Thymus (tissue), 11 donors: Measurements from ENCODE around the gene SLC47A1. TPM values are rescaled to one million over a fixed set of nuclear protein-coding genes. Genes with fewer than 3 reads are reported as not detected.
"Not testable (repeated sequence)": the region's sequence is repeated elsewhere in the genome, so short reads cannot be mapped to it uniquely, and the experiment has no call there.

Experiments used
- DNase-seq, 9 donors: peaks; one replicate each; pipeline ENCODE4 v3.0.0-alpha.2; 2013; ENCODE audit warnings: low spot score in 9 of 9, low read depth in 6 of 9, missing footprints in 1 of 9
- H3K27ac ChIP-seq, 2 donors: one replicate each; pipeline ENCODE4 v1.5.1; 2013; ENCODE audit warnings: control low read depth in 1 of 2, low read depth in 1 of 2, low read length in 1 of 2, mild to moderate bottlenecking in 1 of 2, moderate library complexity in 1 of 2
- H3K27me3 ChIP-seq, 2 donors: one replicate each; pipeline ENCODE4 v1.5.1; 2013; ENCODE audit warnings: low read length in 1 of 2; ENCODE audit not compliant: control insufficient read depth in 2 of 2, insufficient read depth in 1 of 2
- H3K36me3 ChIP-seq, 2 donors: one replicate each; pipeline ENCODE4 v1.5.1; 2013; ENCODE audit warnings: low read length in 1 of 2, mild to moderate bottlenecking in 1 of 2, moderate library complexity in 1 of 2; ENCODE audit not compliant: control insufficient read depth in 2 of 2, insufficient read depth in 2 of 2
- H3K4me1 ChIP-seq, 2 donors: one replicate each; pipeline ENCODE4 v1.5.1; 2013; ENCODE audit warnings: low read length in 2 of 2; ENCODE audit not compliant: control insufficient read depth in 2 of 2, insufficient read depth in 2 of 2
- H3K4me3 ChIP-seq, 2 donors: one replicate each; pipeline ENCODE4 v1.5.1; 2013; ENCODE audit warnings: low read length in 2 of 2, control low read depth in 1 of 2, mild to moderate bottlenecking in 1 of 2
- H3K9me3 ChIP-seq, 2 donors: one replicate each; pipeline ENCODE4 v1.5.1; 2013; ENCODE audit warnings: low read length in 1 of 2, mild to moderate bottlenecking in 1 of 2; ENCODE audit not compliant: control insufficient read depth in 2 of 2, insufficient read depth in 1 of 2
- WGBS: extraction: QIAGEN DNeasy Blood & Tissue Kit; methylation state at CpG from one replicate; pipeline ENCODE4 v1.1.7; 2013; 5-methylcytosine and 5-hydroxymethylcytosine counted together
- polyA plus RNA-seq: library from polyadenylated mRNA; stranded (reverse); fragments of 200-250 nt; gene quantifications from one replicate; pipeline ENCODE4 v1.2.3, GENCODE V29; 2013
- total RNA-seq: library from RNA; stranded (reverse); fragments of 120-200 nt; gene quantifications from one replicate; pipeline ENCODE4 v1.2.4, GENCODE V29; 2013
- donor health status: healthy.

The SLC47A1 gene
- total and polyA plus RNA-seq, 2 donors, result 0.33 to 1.4 TPM

DNA sequence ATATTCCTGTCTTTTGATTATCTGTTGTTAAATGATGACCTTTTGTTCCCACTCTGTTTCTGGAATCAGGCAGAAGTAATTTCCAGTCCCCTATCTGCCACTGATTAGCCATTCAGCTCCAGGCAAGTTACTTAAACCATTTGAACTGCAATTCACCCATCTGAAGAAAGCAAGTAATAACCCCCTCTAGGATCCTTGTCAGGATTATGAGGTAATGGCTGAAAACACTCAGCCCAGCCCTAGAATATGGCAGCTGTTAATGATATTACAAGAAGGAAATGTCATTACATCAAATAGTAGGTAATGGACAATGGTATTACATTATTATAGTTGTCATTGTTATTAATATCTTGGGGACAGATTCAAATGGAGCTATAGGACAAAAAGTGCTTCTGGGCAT, 16.0 kb upstream of the SLC47A1 start:
- Histone ChIP-seq H3K36me3 (no peaks in the 10 kb centered on the region), H3K27me3 (peaks cover 2 to 26% of the 10 kb centered on the region in 2 donors), H3K9me3 (no peaks in the 10 kb centered on the region), H3K27ac (no peak overlapping the region), H3K4me1 (peaks cover 0 to 7% of the 10 kb centered on the region in 2 donors), H3K4me3 (no peak overlapping the region)
- DNase-seq, result no peak

DNA sequence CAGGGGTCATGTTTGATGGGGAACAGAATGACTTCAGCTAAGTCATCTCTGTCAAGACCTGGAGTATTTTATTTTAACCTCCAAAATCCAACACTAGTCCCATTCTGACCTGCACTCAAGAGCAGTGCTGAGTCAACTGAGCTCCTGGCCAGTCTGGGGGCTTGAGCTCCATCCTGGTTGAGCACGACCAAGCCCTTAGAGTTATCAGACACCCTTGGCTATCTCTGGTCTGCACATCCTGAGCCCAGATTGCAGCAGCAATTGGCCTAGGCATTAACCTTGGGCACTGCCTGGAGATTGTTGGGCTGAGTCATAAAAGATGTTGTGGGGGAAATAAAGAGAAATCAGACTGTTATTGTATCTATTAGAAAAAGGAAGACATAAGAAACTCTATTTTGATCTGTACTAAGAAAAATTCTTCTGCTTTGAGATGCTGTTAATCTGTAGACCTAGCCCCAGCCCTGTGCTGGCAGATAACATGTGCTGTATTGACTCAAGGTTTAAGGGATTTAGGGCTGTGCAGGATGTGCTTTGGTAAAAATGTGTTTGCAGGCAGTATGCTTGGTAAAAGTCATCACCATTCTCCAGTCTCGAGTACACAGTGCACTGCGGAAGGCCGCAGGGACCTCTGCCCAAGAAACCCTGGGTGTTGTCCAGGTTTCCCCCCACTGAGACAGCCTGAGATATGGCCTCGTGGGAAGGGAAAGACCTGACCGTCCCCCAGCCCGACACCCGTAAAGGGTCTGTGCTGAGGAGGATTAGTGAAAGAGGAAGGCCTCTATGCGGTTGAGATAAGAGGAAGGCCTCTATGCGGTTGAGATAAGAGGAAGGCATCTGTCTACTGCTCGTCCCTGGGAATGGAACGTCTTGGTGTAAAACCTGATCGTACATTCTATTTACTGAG, 14.0 kb upstream of the SLC47A1 start:
- DNase-seq, H3K27ac ChIP-seq, H3K4me3 ChIP-seq, H3K4me1 ChIP-seq, H3K9me3 ChIP-seq, H3K36me3 ChIP-seq: not testable (repeated sequence)
- H3K27me3 ChIP-seq, result peaks cover 2 to 26% of the 10 kb centered on the region in 2 donors
- 15% methylated on average over 13 of the region's 13 CpGs for WGBS

DNA sequence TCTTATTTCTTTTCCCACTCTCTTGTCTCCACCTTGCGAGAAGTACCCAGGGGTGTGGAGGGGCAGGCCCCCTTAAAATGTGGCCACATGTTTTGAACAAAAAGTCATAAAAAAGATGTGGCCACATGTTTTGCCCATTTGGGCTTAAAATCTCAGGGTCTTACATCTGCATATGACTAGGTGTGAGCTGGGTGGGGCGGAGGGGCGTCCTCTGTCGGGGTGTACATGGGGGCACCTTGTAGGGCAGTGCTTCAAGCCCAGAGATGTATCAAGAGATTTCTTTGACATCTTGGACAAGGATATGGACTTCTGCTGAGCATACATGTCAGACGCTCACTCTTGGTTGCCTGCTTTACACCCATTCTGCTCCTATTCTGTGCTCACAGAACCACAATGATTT, 13.0 kb upstream of the SLC47A1 start:
- 98% methylated on average over 5 of the region's 5 CpGs for WGBS
- Histone ChIP-seq H3K27me3 (peaks cover 2 to 26% of the 10 kb centered on the region in 2 donors), H3K4me3 (no peak overlapping the region), H3K36me3 (no peaks in the 10 kb centered on the region), H3K9me3 (no peaks in the 10 kb centered on the region), H3K27ac (no peak overlapping the region), H3K4me1 (peaks cover 0 to 7% of the 10 kb centered on the region in 2 donors)
- DNase-seq, result no peak

DNA sequence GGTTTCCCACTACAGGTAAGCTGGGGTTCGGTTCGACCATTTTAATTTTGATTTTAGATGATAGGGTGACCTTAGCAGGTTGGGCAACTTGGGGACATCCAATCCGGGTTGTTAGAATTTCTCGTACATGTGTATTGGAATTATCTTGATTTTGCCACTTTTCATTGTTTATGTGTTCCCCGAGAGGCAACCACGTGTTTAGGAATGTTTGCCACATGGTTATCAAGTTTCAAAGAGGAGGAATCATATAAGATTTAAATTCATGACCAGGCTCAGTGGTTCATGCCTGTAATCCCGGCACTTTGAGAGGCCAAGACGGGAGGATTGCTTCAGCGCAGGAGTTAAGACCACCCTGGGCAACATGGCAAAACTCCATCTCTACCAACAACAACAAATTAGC, 10.0 kb upstream of the SLC47A1 start:
- Histone ChIP-seq H3K36me3 (no peaks in the 10 kb centered on the region), H3K27ac (no peak overlapping the region), H3K4me3 (no peak overlapping the region), H3K4me1 (peaks cover 0 to 7% of the 10 kb centered on the region in 2 donors), H3K9me3 (no peaks in the 10 kb centered on the region), H3K27me3 (peaks cover 2 to 26% of the 10 kb centered on the region in 2 donors)
- DNase-seq, result no peak
- 95% methylated on average over 9 of the region's 9 CpGs for WGBS

DNA sequence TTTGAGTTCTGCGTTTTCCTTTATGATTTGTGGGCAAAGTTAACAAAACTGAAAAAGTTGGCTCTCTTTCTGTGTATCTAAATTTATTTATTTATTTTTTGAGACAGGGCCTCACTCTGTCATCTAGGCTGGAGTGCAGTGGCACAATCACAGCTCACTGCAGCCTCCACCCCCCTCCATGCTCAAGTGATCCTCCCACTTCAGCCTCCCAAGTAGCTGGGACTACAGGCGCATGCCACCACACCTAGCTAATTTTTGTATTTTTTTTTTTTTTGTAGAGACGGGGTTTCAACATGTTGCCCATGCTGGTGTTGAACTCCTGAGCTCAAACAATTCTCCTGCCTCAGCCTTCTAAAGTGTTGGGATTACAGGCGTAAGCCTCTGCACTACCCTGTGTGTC, 6.7 kb upstream of the SLC47A1 start:
- not testable (repeated sequence) for H3K4me1 ChIP-seq, H3K9me3 ChIP-seq, H3K36me3 ChIP-seq, H3K27ac ChIP-seq, H3K4me3 ChIP-seq, DNase-seq
- WGBS, result 99% methylated on average over 4 of the region's 4 CpGs
- peaks cover 15 to 25% of the 10 kb centered on the region in 2 donors for H3K27me3 ChIP-seq

DNA sequence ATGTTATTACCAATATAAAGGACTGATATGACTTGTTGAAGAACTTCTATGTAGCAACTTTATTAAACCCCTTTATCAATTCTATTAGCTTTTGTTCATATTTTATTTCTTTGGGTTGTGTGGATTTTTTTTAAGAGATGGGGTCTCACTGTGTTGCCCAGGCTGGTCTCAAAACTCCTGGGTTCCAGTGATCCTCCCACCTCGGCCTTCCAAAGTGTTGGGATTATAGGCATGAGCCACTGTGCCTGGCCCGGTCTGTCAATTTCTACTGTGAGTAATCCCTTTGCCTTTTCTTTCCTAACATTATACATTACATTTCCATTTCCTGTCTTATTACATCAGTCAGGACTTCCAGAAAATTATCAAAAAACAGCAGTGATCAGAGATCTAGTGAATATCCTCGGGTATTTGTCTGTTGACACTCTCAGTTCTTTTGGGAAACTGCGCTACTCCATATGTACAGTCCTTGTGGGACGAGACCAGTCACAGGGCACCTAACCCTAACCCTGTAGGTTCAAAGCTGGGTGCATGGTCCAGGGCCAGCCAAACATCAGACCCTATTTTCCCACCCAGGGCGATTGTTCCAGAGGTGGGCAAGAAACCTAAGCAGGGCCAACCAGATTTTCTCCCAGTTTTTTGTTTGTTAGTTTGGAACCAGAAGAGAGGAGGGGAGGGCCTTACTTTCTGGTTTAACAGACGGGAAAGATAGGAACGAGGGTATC, 1.7 kb upstream of the SLC47A1 start:
- H3K36me3 ChIP-seq, result no peaks in the 10 kb centered on the region
- H3K27ac ChIP-seq, result no peak overlapping the region
- 90% methylated on average over 8 of the region's 8 CpGs for WGBS
- H3K4me3 ChIP-seq, result no peak overlapping the region
- no peaks in the 10 kb centered on the region for H3K4me1 ChIP-seq
- H3K27me3 ChIP-seq, result peaks cover 53 to 69% of the 10 kb centered on the region in 2 donors
- DNase-seq, result no peak
- H3K9me3 ChIP-seq, result no peaks in the 10 kb centered on the region

DNA sequence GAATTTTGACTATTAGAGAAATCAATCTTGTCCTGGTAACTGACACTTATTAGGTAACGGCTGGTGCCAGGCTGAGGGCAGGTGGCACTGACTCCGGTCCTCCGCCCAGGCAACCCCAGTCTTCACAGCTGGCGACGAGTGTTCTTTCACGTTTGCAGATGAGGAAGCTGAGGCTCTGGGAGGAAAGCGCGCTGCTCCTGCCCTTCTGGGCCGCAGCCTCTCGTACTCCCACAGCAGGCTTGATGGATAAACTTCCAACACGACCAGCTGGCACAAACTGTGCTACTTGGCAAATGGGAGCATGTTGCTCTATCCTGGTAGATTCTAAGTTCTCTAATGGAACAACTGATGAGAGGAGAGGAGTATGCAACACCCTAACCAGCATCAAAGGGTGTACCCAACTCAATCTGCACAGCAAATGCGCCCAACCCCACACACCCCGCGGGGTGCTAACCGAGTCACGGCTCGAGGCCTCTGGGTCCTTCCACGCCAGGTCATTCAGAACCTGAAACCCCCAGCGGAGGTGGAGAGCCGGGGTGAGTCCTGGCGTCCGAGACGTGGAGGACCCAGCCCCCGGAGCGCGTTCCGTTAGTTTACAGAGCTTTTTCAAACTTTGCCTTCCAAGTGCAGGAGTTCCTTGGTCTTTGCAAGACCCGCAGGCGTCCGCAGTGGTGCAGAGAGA, 477 bp upstream of the SLC47A1 start:
- H3K4me1 ChIP-seq, result no peaks in the 10 kb centered on the region
- no peak overlapping the region for H3K27ac ChIP-seq
- 27% methylated on average over 30 of the region's 30 CpGs for WGBS
- DNase-seq, result no peak
- no peak overlapping the region for H3K4me3 ChIP-seq
- no peaks in the 10 kb centered on the region for H3K36me3 ChIP-seq
- no peaks in the 10 kb centered on the region for H3K9me3 ChIP-seq
- H3K27me3 ChIP-seq, result peaks cover 60 to 82% of the 10 kb centered on the region in 2 donors

DNA sequence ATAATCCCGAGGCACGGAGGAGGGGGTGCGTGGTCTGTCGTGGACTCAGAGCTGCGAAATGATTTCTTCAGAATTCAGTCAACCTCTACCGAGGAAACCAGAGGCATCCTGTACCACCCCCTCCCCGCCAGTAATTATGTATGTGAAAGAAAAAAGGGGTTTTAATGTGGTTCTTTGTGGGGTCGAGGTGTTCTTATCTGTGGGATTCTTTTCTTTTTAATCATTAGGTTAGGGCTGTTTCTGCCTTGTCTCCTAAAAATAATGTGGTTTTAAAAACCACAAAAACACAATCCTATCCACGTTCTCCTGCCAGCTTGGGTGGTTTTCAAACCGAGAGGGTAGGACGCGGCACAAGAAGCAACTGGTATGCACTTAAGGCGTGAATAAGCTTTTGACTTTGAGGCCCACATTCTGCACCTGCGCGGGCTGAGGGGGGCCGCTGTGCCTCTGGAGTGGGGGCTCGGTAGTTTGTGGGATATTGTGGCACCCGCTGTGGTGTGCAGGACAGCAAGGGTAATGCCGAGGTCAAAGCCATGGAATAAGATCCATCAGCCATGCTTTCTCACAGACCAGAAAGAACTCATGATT, 1.0 kb downstream of the SLC47A1 start:
- peak overlapping the region in 1 of 2 donors; percentile 24 for H3K4me3 ChIP-seq
- no peaks in the 10 kb centered on the region for H3K36me3 ChIP-seq
- H3K9me3 ChIP-seq, result no peaks in the 10 kb centered on the region
- 15% methylated on average over 19 of the region's 19 CpGs for WGBS
- DNase-seq, result peak in 1 of 9 donors; percentile 9
- H3K4me1 ChIP-seq, result no peaks in the 10 kb centered on the region
- no peak overlapping the region for H3K27ac ChIP-seq
- peaks cover 58 to 87% of the 10 kb centered on the region in 2 donors for H3K27me3 ChIP-seq
